ENCODE results near the gene SMIM14. TPM values are rescaled to one million over a fixed set of nuclear protein-coding genes. Genes with fewer than 3 reads are reported as not detected.
A peak's percentile ranks its signal among the peaks of the same experiment; 100 is the strongest.

Gene SMIM14
- total and polyA plus RNA-seq, 9 of the 15 experiments (the other 6 are each of a cell fraction or from before 2014, with no cell fraction given), result 0.98 to 3.7 (median 2.2) TPM

GRCh38 chr4:39527296-39528060 lies 111.2 kb downstream of the SMIM14 start, which contains the start of gene UGDH (continued):
- TF ChIP-seq ZBTB26 (CRISPR knock-in tag; IDR thresholded peaks at IDR 0.05) (peak; percentile 10; the same call in 1 of the 2 replicates), TOE1 (IDR thresholded peaks at IDR 0.05; ENCODE audit: borderline replicate concordance) (peak; percentile 91), TOE1 (CRISPR knock-in tag; IDR thresholded peaks at IDR 0.05; ENCODE audit: borderline replicate concordance, low read depth) (no peak), MED1 (CRISPR knock-in tag; IDR thresholded peaks at IDR 0.05; ENCODE audit: borderline replicate concordance) (no peak), IFI16 (CRISPR knock-in tag; IDR thresholded peaks at IDR 0.05) (no peak), ARID4B (CRISPR knock-in tag; IDR thresholded peaks at IDR 0.05) (peak; percentile 95), SMAD3 (CRISPR knock-in tag; conservative IDR thresholded peaks at IDR 0.05) (peak; percentile 54; the same call in 1 of the 2 replicates), ZNF212 (CRISPR knock-in tag; IDR thresholded peaks at IDR 0.05) (0 out of 2 replicates have a peak, but pooled peaks have one; percentile 69), RFX7 (CRISPR knock-in tag; IDR thresholded peaks at IDR 0.05) (no peak), ZNF639 (CRISPR knock-in tag; conservative IDR thresholded peaks at IDR 0.05 in 1 of 2, IDR thresholded peaks at IDR 0.05 in 1 of 2) (peak in 1 of 2 experiments; percentile 4; a peak in 1 of 4 replicates), CTBP1 (IDR thresholded peaks at IDR 0.05; ENCODE audit: borderline replicate concordance) (peak; percentile 92), POLR3G (IDR thresholded peaks at IDR 0.05; ENCODE audit: extremely low read depth, insufficient read length, insufficient replicate concordance) (no peak), MEIS2 (IDR thresholded peaks at IDR 0.05; ENCODE audit: partially characterized antibody) (no peak), KLF16 (IDR thresholded peaks at IDR 0.05) (no peak), ETV1 (tag; conservative IDR thresholded peaks at IDR 0.05; ENCODE audit: low read depth) (peak; percentile 89), ZNF584 (CRISPR knock-in tag; IDR thresholded peaks at IDR 0.05; ENCODE audit: low read depth) (no peak), CHAMP1 (IDR thresholded peaks at IDR 0.05) (no peak)

Measured in K562 (cell line).